ENCODE measurements around the gene RRP36. TPM values are rescaled to one million over a fixed set of nuclear protein-coding genes. Genes with fewer than 3 reads are reported as not detected.

Gene RRP36
- total and polyA plus RNA-seq, 2 of the 8 experiments (the other 6 are each of a cell fraction or from before 2014, with no cell fraction given), result 33.9 to 92.3 TPM

DNA sequence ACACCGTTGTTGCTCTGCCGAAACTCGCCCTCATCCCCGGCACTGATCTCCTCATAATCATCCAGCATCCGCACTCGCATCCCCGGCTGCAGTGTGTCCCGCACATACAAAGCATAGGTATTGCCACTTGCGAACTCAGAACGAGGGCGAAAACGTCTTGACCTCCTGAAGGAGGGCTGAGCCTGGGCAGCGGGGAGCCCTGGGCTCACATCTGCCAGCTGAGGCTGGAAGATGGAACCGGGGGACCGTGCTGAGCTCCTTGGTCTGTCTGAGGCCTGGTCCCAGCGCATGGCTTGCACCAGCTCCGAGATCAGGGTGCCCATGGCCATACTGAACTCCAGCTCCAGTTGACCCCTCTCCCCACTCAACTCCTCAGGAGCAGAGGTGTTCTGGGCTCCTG is 29.6 kb downstream of the RRP36 start:
- Histone ChIP-seq H4K5ac (ENCODE audit: insufficient read length, low read depth, low read length) (no peak overlapping the region), H4K91ac (replicated peaks; ENCODE audit: insufficient read length, low read length) (no peak overlapping the region), H2BK5ac (ENCODE audit: low read depth, low read length) (no peak overlapping the region), H3K9ac (replicated peaks in 1 of 4; ENCODE audit: extremely low read depth in 1 of 4, low read depth in 3 of 4, low read length in 3 of 4) (no peak overlapping the region), H3K4me2 (ENCODE audit: insufficient read depth in 1 of 2, low read depth in 2 of 2, low read length in 2 of 2) (no peak overlapping the region), H3K9me3 (ENCODE audit: insufficient read depth in 2 of 2, low read depth in 1 of 2, low read length in 1 of 2) (no peaks in the 10 kb centered on the region), H3K23ac (ENCODE audit: insufficient read length) (no peak overlapping the region), H3K18ac (ENCODE audit: extremely low read depth, low read length) (no peak overlapping the region), H3K4me3 (ENCODE audit: extremely low read depth in 1 of 4, insufficient read depth in 2 of 4, low read depth in 3 of 4, low read length in 4 of 4) (no peak overlapping the region), H3K79me2 (ENCODE audit: control insufficient read depth in 1 of 2, insufficient read depth in 2 of 2, low read length in 2 of 2) (no peaks in the 10 kb centered on the region), H3K23me2 (ENCODE audit: low read depth, low read length) (peaks cover 7% of the 10 kb centered on the region), H2BK15ac (ENCODE audit: low read length) (no peak overlapping the region), H2BK120ac (replicated peaks; ENCODE audit: low read depth, low read length) (no peak overlapping the region), H2BK20ac (ENCODE audit: low read length) (no peak overlapping the region), H3K4me1 (replicated peaks in 1 of 4; ENCODE audit: control insufficient read depth in 3 of 4, insufficient read depth in 4 of 4, low read length in 3 of 4) (peaks cover 0 to 10% (median 5%) of the 10 kb centered on the region in 4 experiments; a peak in 4 of 7 replicates), H3K36me3 (ENCODE audit: control insufficient read depth in 2 of 4, insufficient read depth in 4 of 4, low read length in 3 of 4) (peaks cover 5 to 34% (median 15%) of the 10 kb centered on the region in 4 experiments; a peak in 7 of 8 replicates), H3K27ac (ENCODE audit: low read depth, low read length) (no peak overlapping the region), H3K14ac (ENCODE audit: insufficient read length) (no peak overlapping the region), H3K27me3 (replicated peaks in 1 of 4; ENCODE audit: control insufficient read depth in 3 of 4, extremely low read depth in 1 of 4, insufficient read depth in 3 of 4, low read length in 3 of 4) (no peaks in the 10 kb centered on the region), H2AK5ac (ENCODE audit: low read depth, low read length) (no peak overlapping the region), H3K56ac (replicated peaks; ENCODE audit: insufficient read length, low read depth, low read length) (no peak overlapping the region), H4K20me1 (replicated peaks in 1 of 2; ENCODE audit: control insufficient read depth in 1 of 2, insufficient read depth in 2 of 2, low read length in 2 of 2) (peaks cover 3 to 4% of the 10 kb centered on the region in 2 experiments), H3K79me1 (ENCODE audit: low read depth, low read length) (peaks cover 5% of the 10 kb centered on the region), H3K4ac (replicated peaks; ENCODE audit: insufficient read length, low read depth, low read length) (no peak overlapping the region), H2BK12ac (ENCODE audit: low read depth, low read length) (no peak overlapping the region), H2AFZ (ENCODE audit: low read length) (no peak overlapping the region), H4K8ac (ENCODE audit: extremely low read depth, insufficient read depth, low read length) (no peak overlapping the region)
- WGBS, 2 experiments (ENCODE audit: extremely low coverage in 1 of 2, insufficient coverage in 1 of 2, insufficient read length in 1 of 2, insufficient replicate concordance in 2 of 2, low coverage in 1 of 2, low lambda C conversion rate in 2 of 2, missing lambda C conversion rate in 1 of 2), result 92% methylated on average over 16 of the region's 17 CpGs; no CpG with 5 or more reads in 1 of the 2 experiments
- DNase-seq (ENCODE audit: low read depth in 1 of 2, low spot score in 2 of 2) (no peak), FAIRE-seq (no peak)
- TF ChIP-seq SIN3A (conservative IDR thresholded peaks at IDR 0.05 in 1 of 2, IDR thresholded peaks at IDR 0.05 in 1 of 2; ENCODE audit: low read depth in 1 of 2, low read length in 2 of 2) (no peak), CREB1 (IDR thresholded peaks at IDR 0.05) (no peak), RNF2 (IDR thresholded peaks at IDR 0.05; ENCODE audit: borderline replicate concordance, low read depth, low read length, missing control alignments, poor library complexity, severe bottlenecking) (no peak), POLR2A (IDR thresholded peaks at IDR 0.05; ENCODE audit: control extremely low read depth in 1 of 2, low read depth in 2 of 2, low read length in 2 of 2) (no peak), RFX5 (IDR thresholded peaks at IDR 0.05; ENCODE audit: borderline replicate concordance, low read depth, low read length) (no peak), ZNF274 (IDR thresholded peaks at IDR 0.05; ENCODE audit: borderline replicate concordance, extremely low read depth, low read length) (no peak), MAFK (IDR thresholded peaks at IDR 0.05; ENCODE audit: low read depth, low read length) (no peak), BACH1 (IDR thresholded peaks at IDR 0.05; ENCODE audit: low read length) (no peak)
- TF ChIP-seq, protein P1, sequence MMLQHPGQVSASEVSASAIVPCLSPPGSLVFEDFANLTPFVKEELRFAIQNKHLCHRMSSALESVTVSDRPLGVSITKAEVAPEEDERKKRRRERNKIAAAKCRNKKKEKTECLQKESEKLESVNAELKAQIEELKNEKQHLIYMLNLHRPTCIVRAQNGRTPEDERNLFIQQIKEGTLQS (IDR thresholded peaks at IDR 0.05; ENCODE audit: insufficient read depth, low read depth, low read length), result no peak
- TF ChIP-seq, protein P2, sequence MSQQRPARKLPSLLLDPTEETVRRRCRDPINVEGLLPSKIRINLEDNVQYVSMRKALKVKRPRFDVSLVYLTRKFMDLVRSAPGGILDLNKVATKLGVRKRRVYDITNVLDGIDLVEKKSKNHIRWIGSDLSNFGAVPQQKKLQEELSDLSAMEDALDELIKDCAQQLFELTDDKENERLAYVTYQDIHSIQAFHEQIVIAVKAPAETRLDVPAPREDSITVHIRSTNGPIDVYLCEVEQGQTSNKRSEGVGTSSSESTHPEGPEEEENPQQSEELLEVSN (IDR thresholded peaks at IDR 0.05), result no peak
- CTCF ChIA-PET (ENCODE audit: partially characterized antibody), result interaction anchor here (0.8 to 1.8 kb wide), 5 partner anchors 10 to 79 kb away, joined by 3 to 6 read pairs (median 5); no protein-coding TSS in a partner anchor
- POLR2A ChIA-PET (ENCODE audit: partially characterized antibody), result interaction anchor here (1.3 to 29.7 kb wide), 4 partner anchors 9 to 39 kb away, joined by 3 to 584 read pairs (median 10); partner anchors contain the start of genes KLC4, KLHDC3, MEA1 and MRPL2
